Activated naive CD8-positive, alpha-beta T cell treated with anti-CD3 and anti-CD28 coated beads, Interleukin-2, amount 50 U/mL, for 16 hours (primary cell): ENCODE data around the gene RASGRP1.

ENCODE experiments used
- DNase-seq: peaks from one replicate; pipeline ENCODE4 v3.0.0-alpha.2; 2020; ENCODE audit warnings: low read depth, low spot score

RASGRP1 gene

GRCh38 chr15:38536201-38536676 lies 28.4 kb downstream of the RASGRP1 start:
- no peak for DNase-seq

- no peak for DNase-seq
Observed at GRCh38 chr15:38535491-38536200, 29.0 kb downstream of the RASGRP1 start.

GRCh38 chr15:38534691-38535090 lies 29.9 kb downstream of the RASGRP1 start:
- no peak for DNase-seq

- DNase-seq: no peak
Observed at GRCh38 chr15:38533926-38534325, 30.7 kb downstream of the RASGRP1 start.

- no peak for DNase-seq
Observed at GRCh38 chr15:38533416-38533915, 31.1 kb downstream of the RASGRP1 start.

- DNase-seq: no peak
Observed at GRCh38 chr15:38532728-38533127, 31.9 kb downstream of the RASGRP1 start.

GRCh38 chr15:38531509-38531908 lies 33.1 kb downstream of the RASGRP1 start:
- DNase-seq: no peak

- no peak for DNase-seq
Observed at GRCh38 chr15:38530113-38530512, 34.5 kb downstream of the RASGRP1 start.

GRCh38 chr15:38528294-38528693 lies 36.3 kb downstream of the RASGRP1 start:
- no peak for DNase-seq

GRCh38 chr15:38526158-38526557 lies 38.5 kb downstream of the RASGRP1 start:
- DNase-seq: no peak

- no peak for DNase-seq
Observed at GRCh38 chr15:38525489-38525888, 39.1 kb downstream of the RASGRP1 start.

- no peak for DNase-seq
Observed at GRCh38 chr15:38524156-38524555, 40.5 kb downstream of the RASGRP1 start.

- no peak for DNase-seq
Observed at GRCh38 chr15:38522922-38523321, 41.7 kb downstream of the RASGRP1 start.

GRCh38 chr15:38521316-38521715 lies 43.3 kb downstream of the RASGRP1 start:
- no peak for DNase-seq

- DNase-seq: no peak
Observed at GRCh38 chr15:38520035-38520434, 44.6 kb downstream of the RASGRP1 start.

GRCh38 chr15:38518084-38518483 lies 46.5 kb downstream of the RASGRP1 start:
- no peak for DNase-seq

GRCh38 chr15:38517312-38517975 lies 47.2 kb downstream of the RASGRP1 start:
- no peak for DNase-seq

GRCh38 chr15:38516626-38517025 lies 48.0 kb downstream of the RASGRP1 start:
- DNase-seq: no peak

GRCh38 chr15:38514601-38515000 lies 50.0 kb downstream of the RASGRP1 start:
- DNase-seq: no peak

- DNase-seq: no peak
Observed at GRCh38 chr15:38512901-38513300, 51.7 kb downstream of the RASGRP1 start.

GRCh38 chr15:38509152-38509551 lies 55.5 kb downstream of the RASGRP1 start:
- no peak for DNase-seq

GRCh38 chr15:38508647-38509046 lies 56.0 kb downstream of the RASGRP1 start:
- no peak for DNase-seq

- DNase-seq: no peak
Observed at GRCh38 chr15:38507570-38507969, 57.0 kb downstream of the RASGRP1 start.
